Pancreas (tissue), 10 donors: ENCODE results near the gene SKI. TPM values are rescaled to one million over a fixed set of nuclear protein-coding genes. Genes with fewer than 3 reads are reported as not detected.

Source experiments
- ATAC-seq, 4 donors: fragments of 200-7000 bp; cut with Tn5 transposase; one replicate each; pipeline versions ENCODE4 v1.8.0 to v1.9.1; 2020; ENCODE audit warnings: mild to moderate bottlenecking in 4 of 4, moderate library complexity in 4 of 4
- DNase-seq, 6 donors: peaks; one replicate each; pipeline ENCODE4 v3.0.0-alpha.2; 2020
- FAIRE-seq: peaks from 2 replicates; lab custom pipeline; 2012; peaks lifted over from hg19 to GRCh38; lab: Jason Lieb, UNC
- H3K27ac ChIP-seq, 4 donors: fragments of 200-600 bp; sonication (generic); 1 replicate in 3 of 4; 2 replicates in 1 of 4; pipeline versions ENCODE4 v1.5.0 to v1.8.0; 2020
- H3K27me3 ChIP-seq, 4 donors: fragments of 200-600 bp; one replicate each; pipeline ENCODE4 v1.8.0; 2021
- H3K36me3 ChIP-seq, 3 donors: fragments of 200-600 bp; sonication (generic) in 1 of 3; one replicate each; pipeline versions ENCODE4 v1.5.0 to v1.8.0; 2020 to 2021
- H3K4me1 ChIP-seq, 3 donors: fragments of 200-600 bp; one replicate each; pipeline ENCODE4 v1.8.0; 2021
- H3K4me3 ChIP-seq, 4 donors: fragments of 200-600 bp; sonication (generic) in 2 of 4; one replicate each; pipeline versions ENCODE4 v1.5.0 to v1.8.0; 2020 to 2021
- H3K9me3 ChIP-seq, 4 donors: fragments of 200-600 bp; one replicate each; pipeline ENCODE4 v1.8.0; 2021
- CTCF ChIP-seq, 4 donors: fragments of 200-600 bp; sonication (generic) in 3 of 4; IDR thresholded peaks; one replicate each; pipeline versions ENCODE4 v1.5.0 to v1.8.0; 2021; ENCODE audit warnings: antibody characterized with exemption in 4 of 4
- WGBS, 2 donors: extraction: QIAGEN DNeasy Blood & Tissue Kit; methylation state at CpG; one replicate each; pipeline ENCODE4 v1.1.7; 2013; 5-methylcytosine and 5-hydroxymethylcytosine counted together
- intact Hi-C, 3 donors: fragments of 100-400 bp; cut with DNase I; formaldehyde crosslinking; loops; one replicate each; pipeline versions ENCODE4 v1.11.1 to v1.14.2; 2022
- polyA plus RNA-seq, 2 donors: library from polyadenylated mRNA; stranded (reverse); fragments of 200-250 nt; gene quantifications; one replicate each; pipeline ENCODE4 v1.2.3, GENCODE V29; 2013
- total RNA-seq, 6 donors: library from RNA; stranded (reverse); fragmentation: NEBNext Ultra II Directional in 4 of 6; extraction: Animal tissue kit (Norgen Biotek cat#: 25700) in 4 of 6; gene quantifications; one replicate each; pipeline versions ENCODE4 v1.2.1 to v1.2.4, GENCODE V29; 2021 to 2023
- donor health status: healthy with polysubstance abuse.
- donor health status: DM: no; HTN: no; CAD: no; lungs with moderate emphysema.
- donor health status: DM: no; HTN: no; CAD: no.
- donor health status: control.
- donor health status: control.
- donor health status: Bipolar disorder and iron deficiency.
- donor health status: DM: yes; HTN: yes; CAD: no.
- donor health status: DM: no; HTN: no; CAD: no.
- donor health status: DM: no; HTN: no; CAD: no.
- donor health status: DM: yes; HTN: yes; CAD: no.

Gene SKI
- total and polyA plus RNA-seq, 8 donors, result 8.6 to 27.9 (median 14.0) TPM

- H3K27me3 ChIP-seq, result no peaks in the 10 kb centered on the region
- H3K4me1 ChIP-seq, result peaks cover 9 to 16% (median 14%) of the 10 kb centered on the region in 3 donors
- no peak for FAIRE-seq
- no peak overlapping the region for H3K27ac ChIP-seq
- no peaks in the 10 kb centered on the region for H3K36me3 ChIP-seq
- intact Hi-C loops, result no loop called here
- no peak for ATAC-seq
- 84 to 85% methylated on average over 25 of the region's 25 CpGs for WGBS, 2 donors
- no peak overlapping the region for H3K4me3 ChIP-seq
- no peaks in the 10 kb centered on the region for H3K9me3 ChIP-seq
- TF ChIP-seq CTCF (IDR thresholded peaks at IDR 0.05), result no peak
- DNase-seq, result peak in 1 of 6 donors; percentile 71
These were observed 12.0 kb upstream of the SKI start for GRCh38 chr1:2215909-2216766.

GRCh38 chr1:2216767-2217058 lies 11.4 kb upstream of the SKI start:
- FAIRE-seq, result no peak
- H3K27ac ChIP-seq, result no peak overlapping the region
- peaks cover 9 to 16% (median 14%) of the 10 kb centered on the region in 3 donors for H3K4me1 ChIP-seq
- H3K4me3 ChIP-seq, result no peak overlapping the region
- H3K36me3 ChIP-seq, result no peaks in the 10 kb centered on the region
- intact Hi-C loops, result no loop called here
- 72 to 89% methylated on average over 7 of the region's 7 CpGs for whole genome bisulfite sequencing, 2 donors
- no peaks in the 10 kb centered on the region for H3K27me3 ChIP-seq
- ATAC-seq, result no peak
- DNase-seq, result no peak
- TF ChIP-seq CTCF (IDR thresholded peaks at IDR 0.05), result no peak
- no peaks in the 10 kb centered on the region for H3K9me3 ChIP-seq

- 71 to 72% methylated on average over 3 of the region's 3 CpGs for WGBS, 2 donors
- ATAC-seq (no peak), DNase-seq (no peak), FAIRE-seq (no peak)
- no peaks in the 10 kb centered on the region for H3K9me3 ChIP-seq
- H3K27ac ChIP-seq, result no peak overlapping the region
- no peaks in the 10 kb centered on the region for H3K27me3 ChIP-seq
- no peaks in the 10 kb centered on the region for H3K36me3 ChIP-seq
- no peaks in the 10 kb centered on the region for H3K4me1 ChIP-seq
- H3K4me3 ChIP-seq, result no peak overlapping the region
- no peak for TF ChIP-seq CTCF (IDR thresholded peaks at IDR 0.05)
- intact Hi-C loops, result no loop called here
These were observed 6.8 kb upstream of the SKI start for GRCh38 chr1:2221271-2221670.

- H3K27me3 ChIP-seq, result no peaks in the 10 kb centered on the region
- 91 to 93% methylated on average over 7 of the region's 7 CpGs for WGBS, 2 donors
- intact Hi-C loops, result no loop called here
- H3K27ac ChIP-seq, result no peak overlapping the region
- H3K4me3 ChIP-seq, result no peak overlapping the region
- no peak for TF ChIP-seq CTCF (IDR thresholded peaks at IDR 0.05)
- FAIRE-seq, result no peak
- ATAC-seq, result no peak
- H3K4me1 ChIP-seq, result peaks cover 0 to 3% (median 3%) of the 10 kb centered on the region in 3 donors
- no peaks in the 10 kb centered on the region for H3K36me3 ChIP-seq
- no peaks in the 10 kb centered on the region for H3K9me3 ChIP-seq
- no peak for DNase-seq
These were observed 3.9 kb upstream of the SKI start for GRCh38 chr1:2224170-2224584.
